Parathyroid adenoma (tissue), 2 donors: ENCODE results near the gene FBH1.

ENCODE experiments used
- H2AFZ ChIP-seq: fragments of 300-600 bp; sonication (generic); one replicate; pipeline ENCODE4 v1.7.0; 2017; ENCODE audit warnings: antibody characterized with exemption, mild to moderate bottlenecking
- H3K27ac ChIP-seq: fragments of 300-600 bp; sonication (generic); one replicate; pipeline ENCODE4 v1.7.0; 2017
- H3K27me3 ChIP-seq: fragments of 300-600 bp; sonication (generic); one replicate; pipeline ENCODE4 v1.7.0; 2017; ENCODE audit warnings: low read length; ENCODE audit not compliant: control insufficient read depth, insufficient read depth
- H3K36me3 ChIP-seq: fragments of 300-600 bp; sonication (generic); one replicate; pipeline ENCODE4 v1.7.0; 2017; ENCODE audit warnings: low read length; ENCODE audit not compliant: control insufficient read depth, insufficient read depth
- H3K4me1 ChIP-seq: fragments of 300-600 bp; sonication (generic); one replicate; pipeline ENCODE4 v1.7.0; 2017; ENCODE audit warnings: control low read depth
- H3K4me2 ChIP-seq: fragments of 300-600 bp; sonication (generic); one replicate; pipeline ENCODE4 v1.7.0; 2017; ENCODE audit warnings: low read length
- H3K4me3 ChIP-seq: fragments of 300-600 bp; sonication (generic); one replicate; pipeline ENCODE4 v1.7.0; 2017; ENCODE audit warnings: low read depth, low read length
- H3K79me2 ChIP-seq: fragments of 300-600 bp; sonication (generic); one replicate; pipeline ENCODE4 v1.7.0; 2017; ENCODE audit warnings: control low read depth
- H3K9ac ChIP-seq: fragments of 300-600 bp; sonication (generic); one replicate; pipeline ENCODE4 v1.7.0; 2017; ENCODE audit warnings: mild to moderate bottlenecking
- H3K9me3 ChIP-seq: fragments of 300-600 bp; sonication (generic); one replicate; pipeline ENCODE4 v1.7.0; 2017; ENCODE audit warnings: low read length; ENCODE audit not compliant: control insufficient read depth
- CTCF ChIP-seq: fragments of 300-600 bp; sonication (generic); IDR thresholded peaks from one replicate; pipeline ENCODE4 v1.7.0; 2017; ENCODE audit warnings: antibody characterized with exemption, mild to moderate bottlenecking
- donor health status: primary hyperparathyroidism.

FBH1 gene

DNA sequence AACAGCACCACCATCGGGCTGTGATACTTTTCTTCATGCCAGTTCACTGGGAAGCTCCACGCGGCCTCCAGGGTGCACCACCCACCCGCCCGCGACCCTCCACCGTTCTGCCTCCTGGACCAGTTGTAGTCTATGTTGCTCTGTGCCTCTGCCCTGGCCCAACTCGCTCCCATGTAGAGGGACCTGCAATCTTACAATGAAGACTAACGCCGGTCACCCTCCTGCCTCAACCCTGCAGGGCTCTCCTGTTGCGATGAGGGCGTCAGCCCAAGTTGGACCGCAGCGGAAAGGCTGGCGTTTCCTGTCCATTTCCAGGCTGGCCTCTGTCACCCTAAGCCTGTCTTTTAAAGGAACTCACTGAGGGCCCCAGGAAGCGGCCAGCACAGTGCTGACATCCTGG is 52.4 kb downstream of the FBH1 start:
- no peak overlapping the region for H3K4me3 ChIP-seq

DNA sequence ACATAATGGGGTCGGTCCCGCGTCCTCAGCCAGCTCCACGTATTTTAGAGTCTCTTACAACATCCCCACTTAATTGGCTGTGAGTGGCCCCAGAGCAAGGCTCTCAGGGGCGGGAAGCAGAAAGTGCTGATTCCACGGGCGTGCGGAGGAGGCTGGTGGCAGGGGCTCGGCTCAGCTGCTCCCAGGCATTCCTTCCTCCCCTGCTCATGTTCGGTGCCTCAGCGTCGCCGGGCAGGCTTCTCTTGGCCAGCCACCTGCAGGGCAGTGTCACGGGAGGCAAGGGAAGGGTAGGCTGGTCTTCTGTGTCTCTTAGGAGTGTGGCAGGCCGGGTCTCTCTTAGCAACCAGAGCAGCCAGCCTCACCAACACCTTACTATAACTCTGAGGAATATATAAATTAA is 53.5 kb downstream of the FBH1 start:
- no peak for TF ChIP-seq CTCF
- Histone ChIP-seq H3K9ac (no peak overlapping the region), H3K4me1 (no peaks in the 10 kb centered on the region), H2AFZ (peak overlapping the region; percentile 35), H3K36me3 (no peaks in the 10 kb centered on the region), H3K27me3 (no peaks in the 10 kb centered on the region), H3K79me2 (no peaks in the 10 kb centered on the region), H3K4me3 (no peak overlapping the region), H3K9me3 (no peaks in the 10 kb centered on the region), H3K4me2 (peak overlapping the region; percentile 61), H3K27ac (peak overlapping the region; percentile 87)

More for the DNA sequence above, 52.4 kb downstream of the FBH1 start:
- no peaks in the 10 kb centered on the region for H3K9me3 ChIP-seq
- H3K27ac ChIP-seq: peak overlapping the region; percentile 87
- H3K27me3 ChIP-seq: no peaks in the 10 kb centered on the region
- no peak overlapping the region for H3K4me2 ChIP-seq
- no peak for TF ChIP-seq CTCF
- H3K36me3 ChIP-seq: no peaks in the 10 kb centered on the region
- no peak overlapping the region for H3K9ac ChIP-seq
- H3K79me2 ChIP-seq: no peaks in the 10 kb centered on the region
- no peak overlapping the region for H2AFZ ChIP-seq
- no peaks in the 10 kb centered on the region for H3K4me1 ChIP-seq

DNA sequence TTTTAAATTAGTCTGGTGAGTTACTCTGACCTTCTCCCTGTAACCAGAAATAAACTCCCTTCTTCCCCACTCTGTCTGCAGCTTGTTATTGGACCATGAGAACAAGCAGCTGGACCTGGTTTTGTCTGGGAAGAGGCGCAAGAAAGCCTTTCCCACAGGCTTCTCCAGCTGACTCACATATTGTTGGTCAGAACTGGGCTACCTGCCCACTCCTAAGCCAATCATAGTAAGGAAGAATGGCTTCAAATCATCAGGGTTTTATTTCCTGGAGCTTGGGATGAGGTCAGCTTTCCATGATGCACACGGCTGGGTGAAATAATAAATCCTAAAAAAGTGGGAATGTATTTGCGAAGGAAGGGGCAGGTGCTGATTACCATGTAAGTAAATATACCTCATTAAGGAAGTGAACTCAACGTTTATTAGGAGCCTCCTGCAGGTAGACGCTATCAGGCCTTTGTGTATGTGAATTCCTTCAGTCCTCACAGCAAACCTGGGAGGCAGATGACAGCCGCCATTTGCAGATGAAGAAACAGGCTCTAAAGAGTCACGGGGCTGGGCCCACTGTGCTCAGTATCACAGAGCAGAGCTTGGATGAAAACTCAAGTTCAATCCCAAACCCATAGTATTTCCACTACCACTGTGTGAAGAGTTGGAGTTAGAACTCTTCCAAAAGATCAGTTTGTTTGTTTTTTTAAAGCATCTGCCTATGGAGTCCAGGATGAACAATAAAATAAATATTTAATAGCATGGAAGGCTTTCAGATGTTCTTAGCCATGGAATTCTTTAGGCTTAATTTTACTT is 54.5 kb downstream of the FBH1 start:
- H3K4me2 ChIP-seq: peak overlapping the region; percentile 23
- peak overlapping the region; percentile 18 for H3K4me3 ChIP-seq
- no peaks in the 10 kb centered on the region for H3K9me3 ChIP-seq
- H3K79me2 ChIP-seq: no peaks in the 10 kb centered on the region
- TF ChIP-seq CTCF: no peak
- H3K27me3 ChIP-seq: no peaks in the 10 kb centered on the region
- H2AFZ ChIP-seq: peak overlapping the region; percentile 17
- no peaks in the 10 kb centered on the region for H3K36me3 ChIP-seq
- peak overlapping the region; percentile 87 for H3K27ac ChIP-seq
- no peaks in the 10 kb centered on the region for H3K4me1 ChIP-seq
- H3K9ac ChIP-seq: peak overlapping the region; percentile 6

DNA sequence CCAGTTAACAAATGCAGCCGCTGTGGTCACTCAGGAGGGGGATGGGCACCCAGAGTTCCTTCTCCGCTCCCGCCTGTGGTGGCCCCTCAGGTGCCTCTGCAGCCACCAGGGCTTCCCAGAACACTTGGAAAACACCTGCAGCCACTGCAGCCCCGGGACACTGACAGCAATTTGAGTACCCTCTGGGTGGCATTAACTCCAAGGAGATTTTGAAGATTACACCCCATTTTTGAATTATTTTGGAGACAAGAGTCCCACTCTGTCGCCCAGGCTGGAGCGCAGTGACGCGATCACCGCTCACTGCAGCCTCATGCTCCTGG is 55.1 kb downstream of the FBH1 start:
- Histone ChIP-seq H3K79me2 (no peaks in the 10 kb centered on the region), H3K9me3 (no peaks in the 10 kb centered on the region), H3K36me3 (no peaks in the 10 kb centered on the region), H3K4me3 (peak overlapping the region; percentile 18), H3K9ac (no peak overlapping the region), H3K27me3 (no peaks in the 10 kb centered on the region), H3K4me2 (peak overlapping the region; percentile 11), H2AFZ (no peak overlapping the region), H3K27ac (peak overlapping the region; percentile 87), H3K4me1 (no peaks in the 10 kb centered on the region)
- TF ChIP-seq CTCF: no peak
